HepG2 (cell line): ENCODE measurements around the gene RPS10. TPM values are rescaled to one million over a fixed set of nuclear protein-coding genes. Genes with fewer than 3 reads are reported as not detected.

Experiments
- ATAC-seq: fragments of 200-7000 bp; cut with Tn5 transposase; 3 replicates; pipeline ENCODE4 v1.9.1; 2020; ENCODE audit warnings: mild to moderate bottlenecking, moderate library complexity
- BruUV-seq: library from RNA; stranded (reverse); fragments of 400-500 nt; replicated peaks from 2 replicates; lab custom pipeline; 2021; lab: Mats Ljungman, UMichigan
- CTCF ChIA-PET: fragments of 300-600 bp; formaldehyde crosslinking; extraction: SDS; loops from one replicate; lab custom pipeline; 2021; ENCODE audit warnings: low total read pairs, inconsistent platforms, low intra/inter-chr PET ratio; lab: Yijun Ruan, JAX
- POLR2A ChIA-PET: fragments of 350-600 bp; sonication (Branson Sonifier 250); formaldehyde crosslinking; loops from one replicate; lab custom pipeline; 2020; ENCODE audit warnings: antibody characterized with exemption, inconsistent platforms; lab: Yijun Ruan, JAX
- DNase-seq: peaks from one replicate; pipeline ENCODE4 v3.0.0-alpha.2; 2015; ENCODE audit warnings: low spot score
- FAIRE-seq: peaks from 3 replicates; lab custom pipeline; 2011; peaks lifted over from hg19 to GRCh38; lab: Jason Lieb, UNC
- H2AFZ ChIP-seq: one replicate; pipeline ENCODE4 v1.6.1; 2011; ENCODE audit warnings: low read length, inconsistent platforms
- H3K27ac ChIP-seq: fragments of 300-600 bp; 3 replicates; pipeline ENCODE4 v1.8.0; 2011; ENCODE audit warnings: mixed run types, mild to moderate bottlenecking, mixed read lengths, low read length, inconsistent platforms; ENCODE audit not compliant: insufficient read depth; ENCODE audit errors: extremely low read length
- H3K27me3 ChIP-seq, 2 experiments: fragments of 200-600 bp in 1 of 2; 2 replicates in 1 of 2; 3 replicates in 1 of 2; pipeline versions ENCODE4 v1.6.0 to v1.8.0; 2011; ENCODE audit warnings: low read length in 2 of 2, mild to moderate bottlenecking in 2 of 2, moderate library complexity in 2 of 2, inconsistent platforms in 1 of 2; ENCODE audit not compliant: insufficient read depth in 2 of 2, control insufficient read depth in 1 of 2
- H3K36me3 ChIP-seq, 2 experiments: fragments of 200-600 bp in 1 of 2; replicated peaks in 1 of 2; 2 replicates in 1 of 2; 3 replicates in 1 of 2; pipeline versions ENCODE4 v1.5.1 to v1.8.0; 2011; ENCODE audit warnings: low read length in 2 of 2, inconsistent platforms in 1 of 2; ENCODE audit not compliant: insufficient read depth in 2 of 2, control insufficient read depth in 1 of 2
- H3K4me1 ChIP-seq: 2 replicates; pipeline ENCODE4 v1.5.1; 2012; ENCODE audit warnings: low read length, inconsistent platforms; ENCODE audit not compliant: insufficient read depth
- H3K4me2 ChIP-seq: 2 replicates; pipeline ENCODE4 v1.6.0; 2011; ENCODE audit warnings: low read depth, low read length, inconsistent platforms
- H3K4me3 ChIP-seq, 3 experiments: fragments of 200-600 bp in 1 of 3; sonication (generic), shearing (Covaris generic) in 1 of 3; replicated peaks in 1 of 3; 2 replicates each; pipeline ENCODE4 v1.5.1; 2011 to 2016; ENCODE audit warnings: low read length in 3 of 3, inconsistent platforms in 2 of 3, low read depth in 2 of 3, mild to moderate bottlenecking in 2 of 3, control low read depth in 1 of 3, mixed read lengths in 1 of 3; ENCODE audit not compliant: insufficient read depth in 1 of 3
- H3K79me2 ChIP-seq: one replicate; pipeline ENCODE4 v1.6.1; 2011; ENCODE audit warnings: low read length, inconsistent platforms; ENCODE audit not compliant: insufficient read depth
- H3K9ac ChIP-seq: 2 replicates; pipeline ENCODE4 v1.6.0; 2011; ENCODE audit warnings: mild to moderate bottlenecking, low read depth, low read length, inconsistent platforms; ENCODE audit not compliant: insufficient read depth
- H3K9me3 ChIP-seq: 2 replicates; pipeline ENCODE4 v1.5.1; 2012; ENCODE audit warnings: mild to moderate bottlenecking, low read length
- H4K20me1 ChIP-seq: 2 replicates; pipeline ENCODE4 v1.6.0; 2011; ENCODE audit warnings: inconsistent platforms, mild to moderate bottlenecking, low read length, moderate library complexity; ENCODE audit not compliant: insufficient read depth
- RBM39 ChIP-seq: fragments of 200-400 bp; formaldehyde crosslinking; IDR thresholded peaks from one replicate; pipeline ENCODE4 v1.6.1; 2018; ENCODE audit warnings: antibody characterized with exemption, mild to moderate bottlenecking, low read depth, low read length; ENCODE audit not compliant: poor library complexity, severe bottlenecking
- REXO4 ChIP-seq: sonication (generic); formaldehyde crosslinking; IDR thresholded peaks from 2 replicates; pipeline ENCODE4 v1.8.0; 2022; ENCODE audit warnings: missing genetic modification reagents, mild to moderate bottlenecking, borderline replicate concordance
- ZFP36L1 ChIP-seq: sonication (generic); formaldehyde crosslinking; IDR thresholded peaks from 2 replicates; pipeline ENCODE4 v1.8.0; 2022; ENCODE audit warnings: mild to moderate bottlenecking, missing genetic modification reagents, moderate library complexity
- ZNF749 ChIP-seq: sonication (generic); formaldehyde crosslinking; IDR thresholded peaks from 2 replicates; pipeline ENCODE4 v1.8.0; 2022; ENCODE audit warnings: mild to moderate bottlenecking, missing genetic modification reagents, moderate library complexity, borderline replicate concordance
- WGBS: methylation state at CpG from one replicate; pipeline ENCODE4 v1.1.6; 2017; ENCODE audit warnings: low lambda C conversion rate; 5-methylcytosine and 5-hydroxymethylcytosine counted together
- in situ Hi-C: cut with HindIII; loops from 2 replicates; pipeline ENCODE4 v1.10.0; 2017; ENCODE audit warnings: low pct_unique_long_range_greater_than_20kb; ENCODE audit not compliant: extremely low pct_ligation_motif_present
- intact Hi-C: fragments of 100-400 bp; cut with micrococcal nuclease; formaldehyde crosslinking; loops from one replicate; pipeline ENCODE4 v1.10.0; 2022; ENCODE audit not compliant: unreplicated experiment
- polyA plus RNA-seq, 8 experiments: library from polyadenylated mRNA; depleted of rRNA in 3 of 8; stranded (reverse) in 7 of 8; unstranded in 1 of 8; fragments of >200 nt; fragmentation: Illumina TruSeq in 4 of 8; extraction: Trizol in 4 of 8; gene quantifications; 2 replicates each; pipeline versions ENCODE4 v1.2.1 to v1.2.3, GENCODE V29; 2011 to 2016; ENCODE audit warnings: low read depth in 4 of 8, missing spikeins in 1 of 8, mixed read lengths in 1 of 8; ENCODE audit not compliant: insufficient read depth in 1 of 8
- total RNA-seq, 5 experiments: library from RNA; depleted of rRNA; stranded (reverse); fragments of >200 nt; fragmentation: Illumina TruSeq; extraction: Trizol; gene quantifications; 2 replicates each; pipeline ENCODE4 v1.2.3, GENCODE V29; 2016; ENCODE audit warnings: low read depth in 1 of 5
- TF ChIP-seq, protein P1 (sequence below): sonication (generic); formaldehyde crosslinking; conservative IDR thresholded peaks from 2 replicates; pipeline ENCODE4 v1.4.0; 2020; ENCODE audit warnings: missing genetic modification reagents

RPS10 gene
- total and polyA plus RNA-seq, 2 of the 13 experiments (the other 11 are each of a cell fraction or from before 2014, with no cell fraction given) = 2,909 to 4,648 TPM

GRCh38 chr6:34388421-34388820 lies 37.4 kb downstream of the RPS10 start:
- intact Hi-C loops = no loop called here
- no TSS peak for BruUV-seq
- Histone ChIP-seq H2AFZ (no peak overlapping the region), H3K27me3 (no peaks in the 10 kb centered on the region; a peak in 1 of 5 replicates), H3K4me2 (no peak overlapping the region), H3K9ac (no peak overlapping the region), H4K20me1 (peaks cover 29% of the 10 kb centered on the region), H3K36me3 (peaks cover 0 to 9% of the 10 kb centered on the region in 2 experiments; a peak in 3 of 5 replicates), H3K79me2 (peaks cover 87% of the 10 kb centered on the region), H3K4me3 (no peak overlapping the region), H3K9me3 (no peaks in the 10 kb centered on the region), H3K27ac (no peak overlapping the region), H3K4me1 (peaks cover 65% of the 10 kb centered on the region)
- in situ Hi-C loops = no loop called here
- ATAC-seq = no peak
- FAIRE-seq = no peak
- 96% methylated on average over 3 of the region's 3 CpGs for WGBS
- TF ChIP-seq ZNF749 (CRISPR knock-in tag) (no peak), REXO4 (CRISPR knock-in tag) (no peak), RBM39 (no peak), ZFP36L1 (CRISPR knock-in tag) (no peak)
- TF ChIP-seq, protein P1, sequence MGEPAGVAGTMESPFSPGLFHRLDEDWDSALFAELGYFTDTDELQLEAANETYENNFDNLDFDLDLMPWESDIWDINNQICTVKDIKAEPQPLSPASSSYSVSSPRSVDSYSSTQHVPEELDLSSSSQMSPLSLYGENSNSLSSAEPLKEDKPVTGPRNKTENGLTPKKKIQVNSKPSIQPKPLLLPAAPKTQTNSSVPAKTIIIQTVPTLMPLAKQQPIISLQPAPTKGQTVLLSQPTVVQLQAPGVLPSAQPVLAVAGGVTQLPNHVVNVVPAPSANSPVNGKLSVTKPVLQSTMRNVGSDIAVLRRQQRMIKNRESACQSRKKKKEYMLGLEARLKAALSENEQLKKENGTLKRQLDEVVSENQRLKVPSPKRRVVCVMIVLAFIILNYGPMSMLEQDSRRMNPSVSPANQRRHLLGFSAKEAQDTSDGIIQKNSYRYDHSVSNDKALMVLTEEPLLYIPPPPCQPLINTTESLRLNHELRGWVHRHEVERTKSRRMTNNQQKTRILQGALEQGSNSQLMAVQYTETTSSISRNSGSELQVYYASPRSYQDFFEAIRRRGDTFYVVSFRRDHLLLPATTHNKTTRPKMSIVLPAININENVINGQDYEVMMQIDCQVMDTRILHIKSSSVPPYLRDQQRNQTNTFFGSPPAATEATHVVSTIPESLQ = no peak
- no peak for DNase-seq
- CTCF ChIA-PET = no interaction called here
- POLR2A ChIA-PET = no interaction called here
